ENCODE measurements around the gene KCTD15.

The KCTD15 gene

GRCh38 chr19:33861950-33862349 lies 65.3 kb downstream of the KCTD15 start:
- no peaks in the 10 kb centered on the region for H3K27me3 ChIP-seq (ENCODE audit: control insufficient read depth, insufficient read depth, low read length)
- no peaks in the 10 kb centered on the region for H3K36me3 ChIP-seq (ENCODE audit: control insufficient read depth, insufficient read depth, low read length)
- H3K4me3 ChIP-seq (ENCODE audit: low read length): no peak overlapping the region
- no peak overlapping the region for H3K9ac ChIP-seq (ENCODE audit: low read length)
- no peaks in the 10 kb centered on the region for H3K4me1 ChIP-seq (ENCODE audit: control insufficient read depth, insufficient read depth, low read length)
- no peak overlapping the region for H3K27ac ChIP-seq (ENCODE audit: low read depth, low read length)

GRCh38 chr19:33862981-33863380 lies 66.3 kb downstream of the KCTD15 start:
- Histone ChIP-seq H3K27me3 (ENCODE audit: control insufficient read depth, insufficient read depth, low read length) (no peaks in the 10 kb centered on the region), H3K4me3 (ENCODE audit: low read length) (no peak overlapping the region), H3K4me1 (ENCODE audit: control insufficient read depth, insufficient read depth, low read length) (no peaks in the 10 kb centered on the region), H3K36me3 (ENCODE audit: control insufficient read depth, insufficient read depth, low read length) (no peaks in the 10 kb centered on the region), H3K27ac (ENCODE audit: low read depth, low read length) (no peak overlapping the region), H3K9ac (ENCODE audit: low read length) (no peak overlapping the region)

- H3K27me3 ChIP-seq (ENCODE audit: control insufficient read depth, insufficient read depth, low read length): no peaks in the 10 kb centered on the region
- no peak overlapping the region for H3K9ac ChIP-seq (ENCODE audit: low read length)
- H3K4me3 ChIP-seq (ENCODE audit: low read length): no peak overlapping the region
- no peak overlapping the region for H3K27ac ChIP-seq (ENCODE audit: low read depth, low read length)
- no peaks in the 10 kb centered on the region for H3K36me3 ChIP-seq (ENCODE audit: control insufficient read depth, insufficient read depth, low read length)
- no peaks in the 10 kb centered on the region for H3K4me1 ChIP-seq (ENCODE audit: control insufficient read depth, insufficient read depth, low read length)
Measured at GRCh38 chr19:33863436-33863835, 66.8 kb downstream of the KCTD15 start.

- Histone ChIP-seq H3K4me1 (ENCODE audit: control insufficient read depth, insufficient read depth, low read length) (peaks cover 3% of the 10 kb centered on the region), H3K9ac (ENCODE audit: low read length) (no peak overlapping the region), H3K36me3 (ENCODE audit: control insufficient read depth, insufficient read depth, low read length) (no peaks in the 10 kb centered on the region), H3K27ac (ENCODE audit: low read depth, low read length) (no peak overlapping the region), H3K27me3 (ENCODE audit: control insufficient read depth, insufficient read depth, low read length) (no peaks in the 10 kb centered on the region), H3K4me3 (ENCODE audit: low read length) (no peak overlapping the region)
Measured at GRCh38 chr19:33864311-33864850, 67.7 kb downstream of the KCTD15 start.

GRCh38 chr19:33865306-33865705 lies 68.6 kb downstream of the KCTD15 start:
- H3K4me3 ChIP-seq (ENCODE audit: low read length): no peak overlapping the region
- H3K27me3 ChIP-seq (ENCODE audit: control insufficient read depth, insufficient read depth, low read length): no peaks in the 10 kb centered on the region
- H3K27ac ChIP-seq (ENCODE audit: low read depth, low read length): no peak overlapping the region
- no peaks in the 10 kb centered on the region for H3K36me3 ChIP-seq (ENCODE audit: control insufficient read depth, insufficient read depth, low read length)
- H3K4me1 ChIP-seq (ENCODE audit: control insufficient read depth, insufficient read depth, low read length): peaks cover 3% of the 10 kb centered on the region
- no peak overlapping the region for H3K9ac ChIP-seq (ENCODE audit: low read length)
